AG08395 (cell line): Measurements from ENCODE around the gene TNFAIP8L3.
"Not testable (repeated sequence)": the region's sequence is repeated elsewhere in the genome, so short reads cannot be mapped to it uniquely, and the experiment has no call there.

ENCODE experiments used
- DNase-seq: peaks from one replicate; pipeline ENCODE4 v3.0.0; 2012; ENCODE audit warnings: mixed read lengths, low spot score

The TNFAIP8L3 gene

GRCh38 chr15:51094606-51095569 is at the start of gene TNFAIP8L3:
TSS of gene TNFAIP8L3 (minus strand) at chr15:51094906. CDS start at chr15:51094595, 311 bp downstream.
- DNase-seq, result peak; percentile 44

GRCh38 chr15:51144021-51144532 is 49.4 kb upstream of the TNFAIP8L3 start:
- peak; percentile 35 for DNase-seq

- not testable (repeated sequence) for DNase-seq
Measured at GRCh38 chr15:51140347-51140746, 45.6 kb upstream of the TNFAIP8L3 start.

GRCh38 chr15:51139091-51139490 is 44.4 kb upstream of the TNFAIP8L3 start:
- no peak for DNase-seq

- DNase-seq, result no peak
Measured at GRCh38 chr15:51137880-51138430, 43.2 kb upstream of the TNFAIP8L3 start.

GRCh38 chr15:51137024-51137423 is 42.3 kb upstream of the TNFAIP8L3 start:
- no peak for DNase-seq

GRCh38 chr15:51135276-51135675 is 40.6 kb upstream of the TNFAIP8L3 start:
- DNase-seq, result no peak

- no peak for DNase-seq
Measured at GRCh38 chr15:51134416-51135199, 39.9 kb upstream of the TNFAIP8L3 start.

GRCh38 chr15:51133140-51133765 is 38.5 kb upstream of the TNFAIP8L3 start:
- DNase-seq, result no peak

- DNase-seq, result peak; percentile 85
Measured at GRCh38 chr15:51132384-51133139, 37.9 kb upstream of the TNFAIP8L3 start.

GRCh38 chr15:51131596-51132290 is 37.0 kb upstream of the TNFAIP8L3 start:
- DNase-seq, result no peak

- no peak for DNase-seq
Measured at GRCh38 chr15:51130344-51130743, 35.6 kb upstream of the TNFAIP8L3 start.

- no peak for DNase-seq
Measured at GRCh38 chr15:51129535-51130188, 35.0 kb upstream of the TNFAIP8L3 start.

- no peak for DNase-seq
Measured at GRCh38 chr15:51128701-51129100, 34.0 kb upstream of the TNFAIP8L3 start.

- DNase-seq, result no peak
Measured at GRCh38 chr15:51126842-51127241, 32.1 kb upstream of the TNFAIP8L3 start.

GRCh38 chr15:51123002-51123401 is 28.3 kb upstream of the TNFAIP8L3 start:
- DNase-seq, result not testable (repeated sequence)

GRCh38 chr15:51121631-51122225 is 27.0 kb upstream of the TNFAIP8L3 start:
- no peak for DNase-seq

GRCh38 chr15:51121118-51121517 is 26.4 kb upstream of the TNFAIP8L3 start:
- DNase-seq, result peak; percentile 89

GRCh38 chr15:51119120-51119519 is 24.4 kb upstream of the TNFAIP8L3 start:
- DNase-seq, result no peak
